SU-DHL-6 (cell line): Measurements from ENCODE around the gene TSPAN17.

ENCODE experiments used
- H2AFZ ChIP-seq: fragments of 200-600 bp; sonication (generic); 2 replicates; pipeline ENCODE4 v1.6.1; 2014; ENCODE audit warnings: low read depth, mild to moderate bottlenecking, moderate library complexity, mixed read lengths, antibody characterized with exemption, low read length; ENCODE audit not compliant: severe bottlenecking
- H3F3A ChIP-seq: fragments of 200-600 bp; shearing (Covaris generic); 2 replicates; pipeline ENCODE4 v1.6.0; 2016; ENCODE audit warnings: antibody characterized with exemption, mild to moderate bottlenecking; ENCODE audit not compliant: insufficient read depth
- H3K27ac ChIP-seq: fragments of 200-600 bp; sonication (generic); 2 replicates; pipeline ENCODE4 v1.5.1; 2016; ENCODE audit warnings: low read depth, mild to moderate bottlenecking, low read length, moderate library complexity, mixed read lengths
- H3K27me3 ChIP-seq: fragments of 200-600 bp; sonication (generic), shearing (Covaris generic); 2 replicates; pipeline ENCODE4 v1.6.0; 2014; ENCODE audit warnings: mild to moderate bottlenecking, low read length
- H3K36me3 ChIP-seq: fragments of 200-600 bp; sonication (generic); 2 replicates; pipeline ENCODE4 v1.6.1; 2014; ENCODE audit warnings: mild to moderate bottlenecking, low read length, mixed read lengths
- H3K4me2 ChIP-seq: fragments of 300-600, 200-600 bp; shearing (Covaris generic), sonication (generic); 2 replicates; pipeline ENCODE4 v1.6.0; 2014; ENCODE audit warnings: low read length, low read depth, mild to moderate bottlenecking; ENCODE audit not compliant: poor library complexity, severe bottlenecking
- H3K4me3 ChIP-seq: fragments of 200-600 bp; sonication (generic); 2 replicates; pipeline ENCODE4 v1.5.1; 2014; ENCODE audit warnings: antibody characterized with exemption, low read length, mild to moderate bottlenecking, mixed read lengths; ENCODE audit not compliant: insufficient read depth, poor library complexity, severe bottlenecking
- H3K79me2 ChIP-seq: fragments of 200-600 bp; sonication (generic); 2 replicates; pipeline ENCODE4 v1.6.1; 2014; ENCODE audit warnings: mild to moderate bottlenecking, low read length, moderate library complexity; ENCODE audit not compliant: insufficient read depth
- H3K9ac ChIP-seq: fragments of 200-600 bp; sonication (generic); 2 replicates; pipeline ENCODE4 v1.7.0; 2014; ENCODE audit warnings: mild to moderate bottlenecking, low read length
- H3K9me2 ChIP-seq: fragments of 200-600 bp; sonication (generic); replicated peaks from 2 replicates; pipeline ENCODE4 v1.6.1; 2014; ENCODE audit warnings: low read length; ENCODE audit not compliant: insufficient read depth
- H3K9me3 ChIP-seq: fragments of 200-600 bp; sonication (generic); 2 replicates; pipeline ENCODE4 v1.6.1; 2014; ENCODE audit warnings: low read length, mixed read lengths; ENCODE audit not compliant: insufficient read depth
- H4K20me1 ChIP-seq: fragments of 200-600 bp; sonication (generic); 2 replicates; pipeline ENCODE4 v1.6.1; 2014; ENCODE audit warnings: low read depth, mild to moderate bottlenecking, antibody characterized with exemption, low read length, moderate library complexity, mixed read lengths
- EZH2phosphoT487 ChIP-seq: fragments of 200-600 bp; sonication (generic), shearing (Covaris generic); conservative IDR thresholded peaks from 2 replicates; pipeline ENCODE4 v1.6.1; 2018; ENCODE audit warnings: mild to moderate bottlenecking, antibody characterized with exemption, low read length, moderate library complexity, mixed read lengths
- TF ChIP-seq, protein P1 (sequence below): fragments of 200-600 bp; sonication (generic); IDR thresholded peaks from one replicate; pipeline ENCODE4 v1.5.1; 2017; ENCODE audit warnings: antibody characterized with exemption, mild to moderate bottlenecking, low read length, moderate library complexity; ENCODE audit not compliant: insufficient read depth, poor library complexity, severe bottlenecking

Gene TSPAN17

GRCh38 chr5:176704817-176705216, 57.5 kb downstream of the TSPAN17 start:
- TF ChIP-seq, protein P1, sequence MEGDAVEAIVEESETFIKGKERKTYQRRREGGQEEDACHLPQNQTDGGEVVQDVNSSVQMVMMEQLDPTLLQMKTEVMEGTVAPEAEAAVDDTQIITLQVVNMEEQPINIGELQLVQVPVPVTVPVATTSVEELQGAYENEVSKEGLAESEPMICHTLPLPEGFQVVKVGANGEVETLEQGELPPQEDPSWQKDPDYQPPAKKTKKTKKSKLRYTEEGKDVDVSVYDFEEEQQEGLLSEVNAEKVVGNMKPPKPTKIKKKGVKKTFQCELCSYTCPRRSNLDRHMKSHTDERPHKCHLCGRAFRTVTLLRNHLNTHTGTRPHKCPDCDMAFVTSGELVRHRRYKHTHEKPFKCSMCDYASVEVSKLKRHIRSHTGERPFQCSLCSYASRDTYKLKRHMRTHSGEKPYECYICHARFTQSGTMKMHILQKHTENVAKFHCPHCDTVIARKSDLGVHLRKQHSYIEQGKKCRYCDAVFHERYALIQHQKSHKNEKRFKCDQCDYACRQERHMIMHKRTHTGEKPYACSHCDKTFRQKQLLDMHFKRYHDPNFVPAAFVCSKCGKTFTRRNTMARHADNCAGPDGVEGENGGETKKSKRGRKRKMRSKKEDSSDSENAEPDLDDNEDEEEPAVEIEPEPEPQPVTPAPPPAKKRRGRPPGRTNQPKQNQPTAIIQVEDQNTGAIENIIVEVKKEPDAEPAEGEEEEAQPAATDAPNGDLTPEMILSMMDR, result no peak
- no peak for TF ChIP-seq EZH2phosphoT487
- H3K27ac ChIP-seq, result no peak overlapping the region
- H3K36me3 ChIP-seq, result no peaks in the 10 kb centered on the region
- 0 out of 2 replicates have a peak, but pooled peaks cover 3% of the 10 kb centered on the region for H3K27me3 ChIP-seq
- no peak overlapping the region for H3K4me2 ChIP-seq
- H3K9ac ChIP-seq, result no peak overlapping the region
- H3K79me2 ChIP-seq, result no peaks in the 10 kb centered on the region
- no peaks in the 10 kb centered on the region for H3K9me3 ChIP-seq
- H2AFZ ChIP-seq, result no peak overlapping the region
- H3K9me2 ChIP-seq, result no peaks in the 10 kb centered on the region
- H4K20me1 ChIP-seq, result no peaks in the 10 kb centered on the region
- no peaks in the 10 kb centered on the region for H3F3A ChIP-seq
- H3K4me3 ChIP-seq, result no peak overlapping the region
